Mesendoderm (in vitro differentiated cells): Measurements from ENCODE around the gene CCDC192.

ENCODE experiments used
- DNase-seq: peaks from one replicate; pipeline ENCODE4 v3.0.0; 2013
- H2AK5ac ChIP-seq: 2 replicates; pipeline ENCODE4 v1.6.1; 2013; ENCODE audit warnings: low read length, inconsistent platforms
- H2BK120ac ChIP-seq: 2 replicates; pipeline ENCODE4 v1.6.1; 2013; ENCODE audit warnings: low read depth, mild to moderate bottlenecking, low read length, moderate library complexity, mixed read lengths
- H2BK15ac ChIP-seq: replicated peaks from 2 replicates; pipeline ENCODE4 v1.6.1; 2013; ENCODE audit warnings: low read depth, mild to moderate bottlenecking, moderate library complexity
- H2BK5ac ChIP-seq: 2 replicates; pipeline ENCODE4 v1.6.1; 2013; ENCODE audit warnings: low read length, inconsistent platforms
- H3K18ac ChIP-seq: 2 replicates; pipeline ENCODE4 v1.6.1; 2013; ENCODE audit warnings: mild to moderate bottlenecking, low read length, mixed read lengths
- H3K23ac ChIP-seq: one replicate; pipeline ENCODE4 v1.6.1; 2013; ENCODE audit warnings: low read length
- H3K27ac ChIP-seq: 2 replicates; pipeline ENCODE4 v1.5.1; 2013; ENCODE audit warnings: low read depth, mild to moderate bottlenecking, inconsistent platforms, low read length, moderate library complexity
- H3K27me3 ChIP-seq: 2 replicates; pipeline ENCODE4 v1.6.1; 2013; ENCODE audit warnings: low read length, control low read depth, mild to moderate bottlenecking, inconsistent platforms; ENCODE audit not compliant: insufficient read depth, poor library complexity
- H3K36me3 ChIP-seq: 2 replicates; pipeline ENCODE4 v1.6.1; 2013; ENCODE audit warnings: low read length, inconsistent platforms; ENCODE audit not compliant: control insufficient read depth, insufficient read depth
- H3K4ac ChIP-seq: one replicate; pipeline ENCODE4 v1.6.1; 2013; ENCODE audit warnings: low read depth, mild to moderate bottlenecking, low read length, moderate library complexity
- H3K4me1 ChIP-seq: 2 replicates; pipeline ENCODE4 v1.6.1; 2013; ENCODE audit warnings: low read depth, low read length, inconsistent platforms; ENCODE audit not compliant: control insufficient read depth
- H3K4me2 ChIP-seq: 2 replicates; pipeline ENCODE4 v1.6.1; 2013; ENCODE audit warnings: low read length
- H3K4me3 ChIP-seq: 2 replicates; pipeline ENCODE4 v1.5.1; 2013; ENCODE audit warnings: mild to moderate bottlenecking, low read length
- H3K56ac ChIP-seq: one replicate; pipeline ENCODE4 v1.6.1; 2013; ENCODE audit warnings: low read length
- H3K79me1 ChIP-seq: 2 replicates; pipeline ENCODE4 v1.6.1; 2013; ENCODE audit warnings: low read length, inconsistent platforms
- H3K79me2 ChIP-seq: 2 replicates; pipeline ENCODE4 v1.6.1; 2013; ENCODE audit warnings: mild to moderate bottlenecking, low read length; ENCODE audit not compliant: control insufficient read depth, insufficient read depth
- H3K9ac ChIP-seq: 2 replicates; pipeline ENCODE4 v1.6.1; 2013; ENCODE audit warnings: low read length, inconsistent platforms
- H4K5ac ChIP-seq: one replicate; pipeline ENCODE4 v1.6.1; 2013; ENCODE audit warnings: low read length
- H4K8ac ChIP-seq: one replicate; pipeline ENCODE4 v1.6.1; 2013; ENCODE audit warnings: low read depth, mild to moderate bottlenecking, control low read depth, low read length, moderate library complexity
- WGBS: extraction: QIAGEN DNeasy Blood & Tissue Kit; methylation state at CpG from one replicate; pipeline ENCODE4 v1.1.7; 2013; ENCODE audit warnings: low lambda C conversion rate, missing lambda C conversion rate; ENCODE audit not compliant: insufficient coverage; ENCODE audit errors: extremely low coverage; 5-methylcytosine and 5-hydroxymethylcytosine counted together

CCDC192 gene

DNA sequence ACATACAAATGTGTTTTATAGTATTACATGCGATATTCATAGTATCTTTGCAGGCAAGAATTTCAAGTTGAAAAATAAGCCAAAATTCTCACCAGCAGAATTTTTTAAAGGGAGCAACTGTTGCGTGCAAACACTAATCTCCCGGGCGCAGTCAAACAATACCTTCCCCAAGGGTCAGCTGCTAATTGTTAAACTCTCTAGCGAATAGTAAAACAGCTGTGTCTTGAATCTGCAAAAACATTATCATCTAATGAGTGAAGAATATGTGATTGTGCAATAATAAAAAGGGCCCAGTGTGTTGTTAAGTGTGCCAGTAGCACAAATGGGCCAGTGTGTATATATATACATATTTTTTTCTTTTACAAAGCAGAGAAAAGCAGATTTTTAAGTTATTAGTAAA is 131.4 kb downstream of the CCDC192 start:
- Histone ChIP-seq H3K4ac (no peak overlapping the region), H2BK15ac (no peak overlapping the region), H3K18ac (no peak overlapping the region), H2BK120ac (no peak overlapping the region), H3K27ac (no peak overlapping the region), H3K56ac (no peak overlapping the region), H3K23ac (no peak overlapping the region), H2AK5ac (no peak overlapping the region), H2BK5ac (no peak overlapping the region), H3K79me1 (no peaks in the 10 kb centered on the region), H3K9ac (no peak overlapping the region), H3K4me3 (no peak overlapping the region), H4K5ac (no peak overlapping the region), H3K4me2 (no peak overlapping the region), H3K27me3 (no peaks in the 10 kb centered on the region), H3K79me2 (no peaks in the 10 kb centered on the region), H3K36me3 (no peaks in the 10 kb centered on the region), H3K4me1 (peaks cover 2% of the 10 kb centered on the region), H4K8ac (no peak overlapping the region)
- no CpG with 5 or more reads among the region's 5 CpGs for WGBS
- no peak for DNase-seq

DNA sequence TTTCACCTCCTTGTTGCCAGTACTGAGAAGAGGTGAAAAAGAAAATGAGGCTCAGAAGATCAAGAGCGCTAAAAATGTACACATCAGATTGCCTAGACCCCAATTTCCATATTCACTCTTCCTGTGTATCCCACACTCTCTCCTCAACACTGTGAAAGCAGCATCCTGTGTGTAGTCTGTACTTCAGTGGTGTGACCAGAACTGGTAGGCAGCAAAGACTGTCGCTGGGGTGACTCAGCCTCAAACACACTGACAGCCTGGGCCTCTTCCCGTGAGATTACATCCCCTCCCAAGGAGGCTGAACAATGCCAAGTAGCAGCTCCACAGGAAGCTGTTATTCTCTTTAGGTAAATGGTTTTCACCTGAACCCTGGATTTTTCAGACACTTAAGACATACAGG is 135.5 kb downstream of the CCDC192 start:
- no peak overlapping the region for H3K9ac ChIP-seq
- no peak overlapping the region for H3K23ac ChIP-seq
- H2BK15ac ChIP-seq, result no peak overlapping the region
- H3K27ac ChIP-seq, result no peak overlapping the region
- no peaks in the 10 kb centered on the region for H3K36me3 ChIP-seq
- H3K56ac ChIP-seq, result no peak overlapping the region
- no peak overlapping the region for H3K4ac ChIP-seq
- H2BK120ac ChIP-seq, result no peak overlapping the region
- no peak overlapping the region for H3K4me3 ChIP-seq
- no peaks in the 10 kb centered on the region for H3K27me3 ChIP-seq
- H2BK5ac ChIP-seq, result no peak overlapping the region
- WGBS, result no CpG with 5 or more reads among the region's 3 CpGs
- H3K4me1 ChIP-seq, result peaks cover 2% of the 10 kb centered on the region
- no peak overlapping the region for H3K4me2 ChIP-seq
- no peak overlapping the region for H4K5ac ChIP-seq
- no peak overlapping the region for H3K18ac ChIP-seq
- DNase-seq, result peak; percentile 86
- H2AK5ac ChIP-seq, result no peak overlapping the region
- no peak overlapping the region for H4K8ac ChIP-seq
- no peaks in the 10 kb centered on the region for H3K79me1 ChIP-seq
- H3K79me2 ChIP-seq, result no peaks in the 10 kb centered on the region

DNA sequence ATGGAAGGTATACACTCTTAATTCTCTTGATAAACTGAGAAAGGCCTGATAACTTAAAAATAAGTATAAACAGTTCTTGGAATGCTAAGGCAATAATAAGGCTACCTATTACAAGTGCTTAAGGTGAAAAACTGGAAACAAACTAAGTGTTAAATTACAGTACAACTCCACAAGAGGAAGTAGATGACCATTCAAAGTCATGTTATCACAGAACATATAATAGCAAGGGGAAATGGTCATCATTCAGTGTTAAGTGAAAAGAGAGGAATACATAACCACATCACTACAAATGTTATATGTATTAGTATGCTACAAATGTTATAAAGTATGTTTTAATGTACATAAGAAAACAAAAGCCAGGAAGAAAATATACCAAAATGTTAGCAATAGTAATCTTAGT is 135.9 kb downstream of the CCDC192 start:
- H2AK5ac ChIP-seq, result no peak overlapping the region
- H3K4me2 ChIP-seq, result no peak overlapping the region
- no peak overlapping the region for H4K5ac ChIP-seq
- H3K4me3 ChIP-seq, result no peak overlapping the region
- H3K79me1 ChIP-seq, result no peaks in the 10 kb centered on the region
- no peak overlapping the region for H3K23ac ChIP-seq
- no peak overlapping the region for H3K18ac ChIP-seq
- no peak overlapping the region for H4K8ac ChIP-seq
- no peaks in the 10 kb centered on the region for H3K27me3 ChIP-seq
- DNase-seq, result no peak
- no peak overlapping the region for H3K56ac ChIP-seq
- H3K4me1 ChIP-seq, result peaks cover 2% of the 10 kb centered on the region
- H2BK5ac ChIP-seq, result no peak overlapping the region
- no peak overlapping the region for H2BK120ac ChIP-seq
- H3K36me3 ChIP-seq, result no peaks in the 10 kb centered on the region
- no peak overlapping the region for H3K9ac ChIP-seq
- H2BK15ac ChIP-seq, result no peak overlapping the region
- no peaks in the 10 kb centered on the region for H3K79me2 ChIP-seq
- H3K4ac ChIP-seq, result no peak overlapping the region
- no peak overlapping the region for H3K27ac ChIP-seq

DNA sequence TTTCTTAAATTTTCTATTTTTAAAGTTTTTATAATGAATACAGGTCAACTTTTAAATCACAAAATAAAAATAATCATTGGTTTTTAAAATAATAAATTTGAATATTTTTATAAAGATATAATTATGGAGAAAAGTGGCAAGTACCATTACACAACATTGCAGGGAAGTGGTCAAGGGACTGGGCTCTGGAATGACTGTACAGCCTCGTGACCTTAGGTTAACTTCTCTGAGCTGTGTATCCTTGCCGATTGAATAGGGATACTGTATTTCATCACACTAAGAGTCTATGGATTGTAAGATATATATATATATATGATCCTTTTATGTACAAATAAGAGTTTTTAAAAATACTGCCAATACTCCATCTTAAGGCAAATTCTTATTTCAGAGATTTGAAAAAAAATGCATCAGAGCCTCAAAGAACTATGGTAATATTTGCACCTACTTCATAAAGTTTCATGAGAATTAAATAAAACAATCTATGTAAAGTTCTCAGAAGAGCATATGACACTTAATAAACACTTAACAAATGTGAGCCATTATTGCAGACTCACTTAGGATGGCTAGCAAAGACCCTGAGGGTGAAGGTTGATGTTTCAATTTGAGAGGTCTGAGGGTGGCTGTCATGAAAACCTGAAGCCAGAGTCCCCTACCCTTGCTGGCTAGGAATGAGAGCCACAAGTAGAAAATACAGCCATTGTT is 136.5 kb downstream of the CCDC192 start:
- H2BK15ac ChIP-seq, result no peak overlapping the region
- H3K79me1 ChIP-seq, result no peaks in the 10 kb centered on the region
- H3K79me2 ChIP-seq, result no peaks in the 10 kb centered on the region
- H3K4me1 ChIP-seq, result peaks cover 2% of the 10 kb centered on the region
- H3K4me2 ChIP-seq, result no peak overlapping the region
- DNase-seq, result no peak
- no peak overlapping the region for H3K4me3 ChIP-seq
- no peaks in the 10 kb centered on the region for H3K36me3 ChIP-seq
- no peak overlapping the region for H4K5ac ChIP-seq
- H3K23ac ChIP-seq, result no peak overlapping the region
- H3K27ac ChIP-seq, result no peak overlapping the region
- no peak overlapping the region for H2AK5ac ChIP-seq
- no CpG with 5 or more reads among the region's 2 CpGs for WGBS
- no peak overlapping the region for H4K8ac ChIP-seq
- H3K9ac ChIP-seq, result no peak overlapping the region
- H3K27me3 ChIP-seq, result no peaks in the 10 kb centered on the region
- no peak overlapping the region for H2BK5ac ChIP-seq
- no peak overlapping the region for H3K4ac ChIP-seq
- H2BK120ac ChIP-seq, result no peak overlapping the region
- no peak overlapping the region for H3K56ac ChIP-seq
- no peak overlapping the region for H3K18ac ChIP-seq

DNA sequence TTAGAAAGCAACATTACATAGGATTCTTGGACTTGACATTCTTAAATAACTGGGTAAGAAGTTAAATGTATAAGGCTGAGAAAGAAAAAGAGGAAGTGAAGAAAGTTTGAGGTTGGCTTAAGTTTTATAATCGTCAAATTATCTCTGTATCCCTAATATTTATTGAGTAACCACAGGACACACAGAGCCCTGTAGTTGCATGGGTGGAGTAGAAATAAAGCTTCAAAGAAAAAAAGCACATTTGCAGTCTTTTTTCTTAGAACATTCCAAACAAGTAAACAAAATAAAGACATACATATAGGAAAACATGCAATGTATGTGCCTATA is 137.0 kb downstream of the CCDC192 start:
- H2BK5ac ChIP-seq, result no peak overlapping the region
- no peak overlapping the region for H2BK120ac ChIP-seq
- no peaks in the 10 kb centered on the region for H3K36me3 ChIP-seq
- no peak overlapping the region for H3K4me2 ChIP-seq
- H4K5ac ChIP-seq, result no peak overlapping the region
- H2AK5ac ChIP-seq, result no peak overlapping the region
- H3K56ac ChIP-seq, result no peak overlapping the region
- no peak overlapping the region for H2BK15ac ChIP-seq
- no peak overlapping the region for H3K4ac ChIP-seq
- H3K27me3 ChIP-seq, result no peaks in the 10 kb centered on the region
- no peaks in the 10 kb centered on the region for H3K79me1 ChIP-seq
- no peak overlapping the region for H3K9ac ChIP-seq
- no peak overlapping the region for H3K23ac ChIP-seq
- no peak for DNase-seq
- H3K18ac ChIP-seq, result no peak overlapping the region
- H4K8ac ChIP-seq, result no peak overlapping the region
- no peaks in the 10 kb centered on the region for H3K79me2 ChIP-seq
- H3K4me1 ChIP-seq, result peaks cover 2% of the 10 kb centered on the region
- WGBS, result no CpG with 5 or more reads among the region's 1 CpG
- no peak overlapping the region for H3K4me3 ChIP-seq
- no peak overlapping the region for H3K27ac ChIP-seq

DNA sequence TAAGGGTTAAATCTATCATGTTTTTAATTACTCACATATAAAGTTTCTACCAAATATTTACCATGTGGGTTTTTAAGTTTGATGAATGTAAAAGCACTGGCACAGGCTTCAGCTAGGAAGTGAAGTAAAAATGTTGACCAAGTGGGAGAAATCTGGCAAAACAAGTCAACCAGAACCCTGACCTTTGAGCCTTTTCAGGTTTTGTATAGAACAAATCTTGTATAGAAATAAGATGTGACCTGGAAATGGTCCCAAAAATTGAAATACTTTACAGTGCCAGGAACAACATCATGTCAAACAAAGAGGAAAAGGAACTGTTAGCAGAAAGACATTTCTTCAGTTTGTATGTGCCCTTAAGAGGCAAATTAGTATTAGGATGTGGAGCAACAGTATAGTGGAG is 137.6 kb downstream of the CCDC192 start:
- H3K79me1 ChIP-seq, result no peaks in the 10 kb centered on the region
- no peak overlapping the region for H2AK5ac ChIP-seq
- H3K4ac ChIP-seq, result no peak overlapping the region
- no peaks in the 10 kb centered on the region for H3K27me3 ChIP-seq
- H4K5ac ChIP-seq, result no peak overlapping the region
- H3K79me2 ChIP-seq, result no peaks in the 10 kb centered on the region
- no peak overlapping the region for H3K23ac ChIP-seq
- no peak overlapping the region for H3K4me2 ChIP-seq
- no peak overlapping the region for H4K8ac ChIP-seq
- no peak overlapping the region for H2BK120ac ChIP-seq
- no peak overlapping the region for H3K27ac ChIP-seq
- no peak overlapping the region for H3K56ac ChIP-seq
- peaks cover 2% of the 10 kb centered on the region for H3K4me1 ChIP-seq
- no peak overlapping the region for H3K18ac ChIP-seq
- H2BK15ac ChIP-seq, result no peak overlapping the region
- no peak overlapping the region for H3K4me3 ChIP-seq
- no peak overlapping the region for H2BK5ac ChIP-seq
- no peaks in the 10 kb centered on the region for H3K36me3 ChIP-seq
- H3K9ac ChIP-seq, result no peak overlapping the region
- no peak for DNase-seq
